Right renal cortex interstitium (tissue), 3 donors: ENCODE measurements around the gene DPH7. TPM values are rescaled to one million over a fixed set of nuclear protein-coding genes. Genes with fewer than 3 reads are reported as not detected.

Source experiments
- polyA plus RNA-seq, 3 donors: library from polyadenylated mRNA; unstranded; fragments of 120-200 nt; gene quantifications; one replicate each; pipeline ENCODE4 v1.2.1, GENCODE V29; 2013; ENCODE audit not compliant: insufficient read length in 3 of 3

The DPH7 gene
- polyA plus RNA-seq, 3 donors = 33.1 to 38.3 (median 35.5) TPM

Other genes with a start within 250 kb of the DPH7 start
- gene EXD3, start 155.8 kb downstream of the DPH7 start, polyA plus RNA-seq = 1 to 10 TPM; 8.7 to 9.2 (median 8.9) TPM
- gene NOXA1, start 155.5 kb downstream of the DPH7 start, polyA plus RNA-seq = 1 to 10 TPM; 3.9 to 4.9 (median 4.8) TPM
- gene ENTPD8, start 137.6 kb downstream of the DPH7 start, polyA plus RNA-seq = under 1 TPM; 0.19 to 0.34 (median 0.25) TPM
- 10 to 100 TPM; 51.0 to 58.8 (median 57.3) TPM for gene NSMF, start 119.6 kb downstream of the DPH7 start, polyA plus RNA-seq
- gene PNPLA7, start 28.5 kb downstream of the DPH7 start, polyA plus RNA-seq = 1 to 10 TPM in 2 of 3 donors, under 1 TPM in 1; 0.88 to 2.3 (median 1.1) TPM
- 10 to 100 TPM; 10.6 to 16.4 (median 14.7) TPM for gene MRPL41, start 27.0 kb downstream of the DPH7 start, polyA plus RNA-seq
- gene ZMYND19, start 11.6 kb upstream of the DPH7 start, polyA plus RNA-seq = 10 to 100 TPM; 17.1 to 19.4 (median 18.8) TPM
- 10 to 100 TPM; 25.0 to 28.0 (median 26.4) TPM for gene ARRDC1, start 26.8 kb upstream of the DPH7 start, polyA plus RNA-seq
- 10 to 100 TPM; 68.5 to 72.0 (median 70.1) TPM for gene EHMT1, start 40.1 kb upstream of the DPH7 start, polyA plus RNA-seq